Putamen (tissue), 1 donor: Measurements from ENCODE around the gene RNF31.
A peak's percentile ranks its signal among the peaks of the same experiment; 100 is the strongest.

ENCODE experiments used
- DNase-seq: peaks from one replicate; pipeline ENCODE4 v3.0.0-alpha.2; 2016; ENCODE audit warnings: low spot score

Gene RNF31

DNA sequence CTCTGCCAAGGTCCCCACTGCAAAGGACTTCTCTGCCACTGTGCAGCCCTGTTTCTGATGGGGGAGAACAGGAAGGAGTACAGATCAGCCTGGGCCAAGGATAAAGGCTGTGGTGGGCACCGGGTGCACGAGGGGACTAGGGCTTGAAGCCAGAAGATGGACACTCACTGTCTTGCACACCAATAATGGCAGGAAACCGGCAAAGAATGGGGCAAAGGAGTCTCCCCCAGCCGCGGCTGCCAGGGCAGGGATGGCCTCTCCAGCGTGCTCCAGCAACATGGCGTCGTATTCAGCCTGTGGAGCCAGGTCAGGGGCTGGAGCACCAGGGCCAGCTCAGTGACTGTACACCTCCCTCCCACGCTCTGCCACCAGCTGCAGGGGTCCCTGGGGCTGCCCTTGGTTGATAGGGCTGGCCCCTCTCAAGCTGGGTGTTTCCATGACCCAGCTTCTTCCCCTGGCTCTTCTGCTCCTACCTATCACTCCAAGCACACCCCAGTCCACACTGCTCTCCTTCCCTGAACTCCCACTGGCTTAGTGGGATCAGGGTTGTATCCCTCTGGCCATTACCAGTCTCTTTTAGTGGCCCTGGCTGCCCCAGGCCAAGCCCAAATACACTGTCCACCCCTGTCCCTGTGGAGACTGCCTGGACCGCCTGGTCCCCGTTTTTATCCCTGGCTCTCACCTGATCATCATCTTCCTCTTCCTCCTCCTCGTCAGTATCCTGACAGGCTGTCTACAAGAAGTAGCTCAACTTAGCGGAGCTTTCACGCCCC, 35.0 kb downstream of the RNF31 start:
- no peak for DNase-seq

DNA sequence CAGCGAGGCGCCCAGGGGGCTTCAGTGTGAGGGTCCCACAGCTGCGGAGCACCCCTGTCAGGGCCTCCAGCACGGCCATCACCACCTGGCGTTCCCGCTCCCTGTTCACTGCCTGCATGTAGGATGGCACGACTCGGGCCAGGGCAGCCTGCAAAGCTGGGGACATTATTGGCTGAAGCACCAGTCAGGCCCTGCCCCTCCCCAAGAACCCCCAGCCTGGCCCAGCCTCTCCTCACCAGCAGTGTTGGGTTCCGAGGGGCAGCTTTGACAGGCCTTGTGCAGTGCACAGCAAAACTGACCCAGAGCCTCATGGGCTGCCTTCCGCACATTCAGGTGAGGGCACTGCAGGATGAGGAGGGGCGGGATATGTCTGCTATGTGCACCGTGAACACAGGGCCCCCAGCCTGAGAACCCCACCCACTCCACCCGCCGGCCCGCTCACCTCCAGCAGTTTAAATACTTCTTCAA, 35.8 kb downstream of the RNF31 start:
- DNase-seq, result no peak

DNA sequence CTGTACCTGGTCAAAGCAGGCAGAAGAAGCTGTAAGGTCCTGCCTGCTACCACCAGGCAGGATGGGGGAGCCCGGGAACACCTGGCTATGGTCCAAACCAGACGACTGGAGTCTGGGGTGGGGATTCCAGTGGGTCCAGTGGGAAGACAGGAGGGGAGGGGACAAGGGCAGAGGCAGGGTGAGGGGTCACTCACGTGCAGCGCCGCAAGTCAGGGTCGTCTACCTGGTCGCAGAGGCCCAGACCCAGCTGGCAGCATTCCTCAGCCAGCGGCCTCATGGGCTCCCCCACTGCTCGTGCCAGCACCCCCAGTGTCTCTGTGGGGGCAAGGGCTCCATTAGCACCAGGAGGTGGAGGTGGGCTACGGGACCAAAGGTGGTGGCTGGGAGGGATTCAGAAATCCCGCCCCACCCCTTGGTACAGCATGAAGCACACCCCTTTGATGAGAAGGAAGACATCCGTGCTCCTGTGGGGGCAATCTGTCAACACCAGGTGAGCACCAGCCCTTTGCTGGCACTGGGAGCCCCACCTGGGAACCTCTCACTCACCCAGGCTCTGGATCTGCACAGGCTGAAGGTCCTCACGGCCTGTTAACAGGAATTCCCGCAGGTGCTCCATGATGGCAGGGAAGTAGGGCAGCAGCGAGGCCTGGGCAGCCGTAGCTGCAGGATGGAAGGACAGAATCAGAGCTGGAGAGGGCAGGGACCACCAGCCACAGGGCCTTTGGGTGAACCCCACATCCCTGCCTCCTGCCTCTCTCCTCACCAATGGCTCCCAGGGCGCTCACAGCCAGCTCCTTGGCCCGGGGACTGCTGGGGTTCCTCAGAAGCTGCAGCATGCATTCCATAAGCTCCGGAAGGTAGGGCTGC, 37.0 kb downstream of the RNF31 start:
- no peak for DNase-seq

DNA sequence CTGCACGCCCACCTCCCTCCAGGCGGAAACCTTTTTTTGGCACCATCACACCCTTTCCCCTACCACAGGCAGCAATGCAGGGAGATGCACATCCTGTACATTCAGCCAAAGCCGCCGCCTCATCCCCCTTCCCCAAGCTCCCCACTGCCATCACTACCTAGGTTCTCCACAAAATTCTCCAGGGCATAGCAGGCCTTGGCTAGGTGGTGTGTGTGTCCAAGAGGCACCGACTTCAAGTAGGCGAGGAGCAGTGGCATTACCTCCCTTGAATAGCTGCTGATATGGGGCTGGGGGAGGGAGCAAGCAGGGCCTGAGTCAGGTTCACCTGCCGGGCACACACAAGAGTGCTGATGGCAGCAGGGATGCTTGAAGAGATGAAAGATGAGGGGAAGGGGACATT, 37.7 kb downstream of the RNF31 start:
- DNase-seq, result no peak

DNA sequence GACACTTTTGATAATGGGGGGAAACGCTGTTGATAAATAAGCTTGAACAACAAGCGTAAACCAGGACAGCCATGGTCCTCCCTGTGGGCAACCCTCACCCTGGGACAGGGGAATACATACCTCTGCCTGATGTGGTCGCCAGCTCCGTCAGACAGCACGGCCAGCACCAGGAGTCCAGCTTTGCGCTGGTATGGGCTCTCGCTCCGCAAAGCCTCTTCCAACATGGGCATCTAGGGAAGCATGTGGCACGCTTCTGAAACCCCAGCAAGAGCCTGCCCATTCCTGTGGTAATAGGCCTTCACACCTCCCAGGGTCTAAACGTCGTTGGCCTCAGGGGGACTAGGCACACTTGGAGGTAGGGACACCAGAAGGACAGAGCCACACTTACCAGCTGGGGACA, 38.4 kb downstream of the RNF31 start:
- no peak for DNase-seq

DNA sequence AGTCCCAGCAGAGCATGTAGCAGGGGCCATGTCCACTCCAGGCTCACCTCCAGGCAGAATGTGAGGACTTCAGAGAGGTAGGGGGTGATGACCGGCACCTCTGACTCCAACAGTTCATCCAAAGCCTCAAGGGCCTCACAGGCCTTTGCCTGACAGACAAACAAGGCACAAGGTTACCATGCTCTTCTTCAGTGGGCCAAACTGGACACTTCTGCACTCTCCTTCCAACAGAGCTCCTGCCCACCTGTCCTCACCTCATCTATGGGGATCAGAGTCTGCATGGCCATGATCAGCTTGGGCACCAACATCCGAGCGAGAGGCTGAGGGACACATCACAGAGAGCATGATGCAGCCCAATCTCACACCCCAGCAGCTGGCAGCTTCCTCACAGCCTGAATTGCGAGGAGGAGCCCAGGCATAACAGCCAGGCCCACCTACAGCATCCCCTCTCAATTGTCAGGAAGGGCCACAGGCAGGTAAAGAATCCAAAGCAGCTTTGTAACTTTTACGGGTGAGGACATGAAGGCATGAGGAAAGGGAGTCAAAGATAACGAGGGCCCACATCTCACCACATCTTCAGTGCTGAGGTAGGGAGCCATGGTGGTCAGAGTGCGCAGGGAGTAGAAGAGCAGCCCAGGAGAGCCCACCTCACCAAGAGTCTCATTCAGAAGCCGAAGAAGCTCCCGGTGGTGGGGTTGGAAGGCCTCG, 39.7 kb downstream of the RNF31 start:
- DNase-seq, result no peak

DNA sequence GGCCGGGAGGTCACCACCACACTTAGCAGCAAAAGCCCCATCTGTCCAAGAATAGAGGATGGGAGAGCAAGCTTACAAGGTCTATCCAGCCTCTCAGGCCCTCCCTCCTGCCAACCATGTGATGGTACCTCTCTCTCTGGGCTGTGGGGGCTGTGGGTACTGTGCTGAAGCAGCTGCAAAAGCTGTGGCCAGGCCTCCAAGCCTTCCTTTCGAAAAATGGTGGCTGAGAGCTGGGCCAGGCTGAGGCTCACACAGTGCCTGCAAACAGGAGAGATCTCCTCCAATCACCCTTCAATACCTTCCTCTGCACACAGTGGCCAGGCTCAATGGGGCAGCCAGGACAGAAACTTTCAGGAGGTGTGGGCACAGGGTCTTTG, 40.2 kb downstream of the RNF31 start:
- DNase-seq, result no peak

DNA sequence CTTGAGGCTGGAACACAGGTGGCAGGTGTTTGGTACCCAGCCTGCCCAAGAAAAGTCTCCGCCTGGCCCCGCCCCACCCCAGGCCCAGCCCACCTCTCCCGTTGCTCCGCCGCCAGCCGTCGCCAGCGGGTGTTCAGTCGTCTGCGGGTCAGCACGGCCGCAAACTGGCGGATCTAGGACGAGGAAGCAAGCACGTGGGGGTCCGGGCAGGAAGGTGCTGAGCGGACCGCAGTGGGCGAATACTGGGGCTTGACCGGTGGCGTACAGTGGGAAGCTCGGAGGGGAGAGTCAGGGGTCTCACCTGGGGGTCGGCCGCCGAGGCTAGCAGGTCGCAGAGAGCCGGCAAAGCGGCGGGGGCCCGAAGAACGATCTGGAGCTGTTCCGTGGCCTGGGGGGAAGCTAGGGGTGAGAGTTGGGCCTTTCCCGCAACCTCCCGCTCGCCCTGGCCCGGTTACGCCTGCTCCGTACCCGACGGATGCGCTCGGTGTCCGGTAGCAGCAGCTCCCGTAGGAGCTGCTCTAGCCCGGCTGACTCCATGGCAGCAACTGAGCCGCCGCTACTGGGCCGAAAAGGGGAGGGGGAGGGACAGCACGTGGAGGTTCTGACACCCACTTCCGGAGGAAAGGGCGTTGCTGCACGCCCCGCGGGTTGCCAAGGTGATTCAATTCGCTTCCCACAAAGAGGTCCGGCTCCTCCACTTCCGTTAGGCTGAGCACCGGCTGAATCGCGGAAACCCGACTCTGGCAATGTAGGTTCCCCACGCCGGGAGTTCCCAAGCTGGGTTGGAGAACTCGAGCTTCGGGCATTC, 41.2 kb downstream of the RNF31 start, which contains the start of gene IPO4:
IPO4 (minus strand) TSS at position 566 of the 808 bp plus-strand sequence; CDS start at position 537, 29 bp downstream.
- DNase-seq, result peak; percentile 96

DNA sequence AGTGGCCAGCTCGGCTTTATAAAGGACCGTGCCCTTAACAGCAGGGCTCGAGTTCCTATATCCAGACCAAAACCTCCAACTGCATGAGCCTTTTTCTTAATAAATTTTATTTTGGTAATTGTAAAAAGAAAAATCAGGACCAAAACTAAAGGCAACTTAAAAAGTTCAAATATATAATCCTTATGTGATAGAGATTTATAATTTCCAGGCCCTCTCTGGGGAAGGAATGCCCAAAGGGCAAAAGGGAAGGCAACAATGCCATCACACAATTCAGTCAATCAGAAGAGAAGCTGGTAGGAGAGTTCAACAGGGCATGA, 41.7 kb downstream of the RNF31 start:
- DNase-seq, result no peak

DNA sequence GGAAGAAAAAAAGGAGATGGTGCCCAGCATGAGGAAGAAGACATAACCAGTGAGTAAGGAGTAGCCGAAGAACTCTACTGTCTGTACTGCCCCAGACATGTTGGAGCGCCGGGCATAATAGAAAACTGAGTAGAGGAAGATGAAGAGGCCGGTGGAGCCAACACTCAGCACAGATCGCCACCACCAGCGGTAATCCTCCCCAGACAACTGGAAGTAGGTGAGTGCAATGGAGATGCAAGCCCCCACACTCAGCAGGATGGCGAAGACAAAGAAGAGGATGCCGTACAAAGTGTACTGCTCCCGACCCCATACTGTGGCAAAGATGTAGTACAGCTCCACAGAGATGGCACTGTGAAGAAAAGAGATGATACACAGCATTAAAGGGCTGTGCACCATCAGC, 42.2 kb downstream of the RNF31 start:
- no peak for DNase-seq

DNA sequence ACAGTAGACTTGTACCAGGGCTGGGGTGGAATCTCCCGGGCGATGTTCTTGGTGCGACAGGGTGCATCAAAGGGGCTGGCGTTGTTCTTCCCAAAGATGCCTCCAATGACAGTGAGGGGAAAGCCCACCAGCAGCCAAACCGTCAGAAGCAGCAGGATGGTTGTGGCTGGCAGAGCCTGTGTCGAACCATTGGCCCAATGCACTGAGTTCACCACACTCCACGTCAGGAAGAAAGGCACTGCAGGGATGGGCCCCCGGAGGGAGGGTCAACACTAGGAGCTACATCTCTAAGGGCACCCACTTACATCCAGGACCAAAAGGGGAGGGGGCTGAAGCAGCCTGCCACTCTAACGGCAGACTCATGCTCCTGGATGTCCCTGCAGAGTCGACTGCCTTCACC, 43.1 kb downstream of the RNF31 start:
- no peak for DNase-seq

DNA sequence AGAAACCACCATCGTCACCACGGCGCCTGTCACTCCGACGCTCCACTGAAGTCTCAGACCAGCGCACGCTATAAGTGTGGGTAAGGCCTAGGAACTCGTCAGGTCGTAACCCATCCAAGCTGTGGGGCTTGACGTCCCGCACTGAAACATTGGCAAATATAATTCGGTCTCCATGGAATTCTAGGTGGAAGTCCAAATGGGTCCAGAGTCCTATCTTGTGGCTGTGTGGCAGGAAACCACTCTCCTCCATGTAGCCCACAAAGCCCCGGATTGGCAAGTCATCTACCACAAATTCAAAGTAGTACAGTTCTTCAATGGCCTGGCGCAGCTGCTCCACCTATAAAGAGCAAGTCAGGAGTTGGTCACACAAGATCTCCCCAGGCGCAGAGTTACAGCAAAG, 45.6 kb downstream of the RNF31 start:
- DNase-seq, result no peak

DNA sequence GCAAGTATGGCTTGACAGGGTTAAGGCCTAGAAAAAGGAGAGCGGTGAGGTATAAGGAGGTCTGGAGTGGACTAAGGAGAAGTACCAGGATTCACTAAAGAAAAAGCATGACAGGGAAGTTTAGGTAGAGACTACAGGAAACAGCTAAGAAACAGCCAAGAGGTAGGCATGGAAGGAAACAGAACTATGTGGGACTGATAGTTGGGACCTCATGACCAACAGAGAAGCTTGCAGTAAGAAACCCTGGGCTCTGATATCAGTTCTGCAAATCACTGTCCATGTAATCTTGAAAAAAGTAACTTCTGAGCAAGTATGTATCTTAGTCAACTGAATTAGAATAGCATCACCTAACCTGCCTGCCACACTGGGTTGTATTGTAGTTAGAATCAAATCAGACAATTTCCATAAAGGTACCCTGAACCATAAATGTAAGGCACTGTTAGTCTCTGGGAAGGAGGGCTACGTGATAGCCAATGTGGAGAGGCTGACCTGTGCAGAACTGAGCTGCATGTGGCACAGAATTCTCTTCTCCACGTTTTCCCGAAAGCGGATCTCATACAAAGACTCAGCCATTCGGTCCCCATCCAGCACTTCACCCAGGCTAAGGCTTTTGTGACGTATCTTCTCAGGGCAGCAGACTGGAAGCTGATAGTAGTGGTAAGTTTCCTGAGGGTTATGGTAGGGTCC, 47.0 kb downstream of the RNF31 start:
- DNase-seq, result no peak

DNA sequence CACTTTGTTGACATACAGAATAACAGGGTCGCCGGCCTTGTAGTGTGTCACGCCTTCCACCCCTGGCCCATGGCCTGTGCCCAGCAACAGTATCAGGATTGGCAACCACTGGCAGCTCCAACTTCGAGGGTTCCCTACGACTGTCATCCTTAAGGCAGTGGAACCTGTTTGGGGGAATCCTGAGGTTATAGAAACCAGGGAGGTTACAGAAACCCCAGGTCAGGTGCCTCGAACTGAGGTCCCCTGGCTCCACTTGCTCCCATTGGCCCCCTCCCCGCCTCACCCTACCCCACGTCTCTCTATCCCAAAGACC, 47.5 kb downstream of the RNF31 start:
- no peak for DNase-seq

DNA sequence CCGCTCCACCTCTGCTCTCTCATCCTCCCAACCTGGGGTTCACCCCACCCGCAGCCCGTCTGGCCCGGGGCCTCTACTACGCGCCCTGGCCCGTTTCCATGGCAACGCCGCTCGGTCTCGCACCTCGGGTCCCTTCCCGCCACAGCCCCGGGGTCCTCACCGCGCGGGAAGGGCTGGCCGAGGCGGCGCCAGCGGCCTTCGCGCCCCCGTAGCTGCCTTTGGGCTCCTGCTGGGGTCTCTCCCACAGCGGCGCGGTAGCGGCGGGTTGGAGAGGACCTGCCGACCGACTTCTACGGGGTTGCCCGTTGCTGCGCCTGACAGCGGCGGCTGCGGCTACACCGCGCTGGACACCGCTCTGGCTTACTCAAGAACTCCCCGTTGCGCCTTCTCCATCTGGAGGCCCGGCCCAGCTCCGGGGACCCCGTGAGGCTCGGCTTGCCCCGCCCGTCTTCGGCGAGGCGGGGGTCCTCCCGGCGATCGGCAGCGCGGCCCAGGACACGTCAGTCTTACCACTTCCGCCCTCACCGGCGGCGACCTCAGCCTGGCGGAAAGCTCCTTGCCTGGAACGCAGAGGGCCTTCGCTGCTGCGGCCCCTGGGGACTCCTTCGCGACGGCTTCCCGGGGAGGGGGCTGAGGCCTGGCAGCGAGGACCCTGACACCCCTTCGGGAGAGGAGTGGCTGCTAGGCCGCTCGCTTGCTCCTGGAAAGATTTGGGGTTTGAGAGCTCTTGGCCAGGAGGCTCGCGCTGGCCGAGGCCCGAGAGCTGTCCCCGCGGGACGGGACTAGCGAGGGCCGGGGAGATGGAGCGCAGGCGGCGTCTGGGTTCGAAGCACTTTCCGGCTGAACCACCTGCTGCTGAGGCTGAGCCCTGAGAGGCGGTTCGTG, 48.1 kb downstream of the RNF31 start, which contains the start of gene TM9SF1:
TM9SF1 (minus strand) TSS at position 256 of the 885 bp plus-strand sequence. CDS start 422 bp downstream, outside the sequence.
- DNase-seq, result peak; percentile 74

DNA sequence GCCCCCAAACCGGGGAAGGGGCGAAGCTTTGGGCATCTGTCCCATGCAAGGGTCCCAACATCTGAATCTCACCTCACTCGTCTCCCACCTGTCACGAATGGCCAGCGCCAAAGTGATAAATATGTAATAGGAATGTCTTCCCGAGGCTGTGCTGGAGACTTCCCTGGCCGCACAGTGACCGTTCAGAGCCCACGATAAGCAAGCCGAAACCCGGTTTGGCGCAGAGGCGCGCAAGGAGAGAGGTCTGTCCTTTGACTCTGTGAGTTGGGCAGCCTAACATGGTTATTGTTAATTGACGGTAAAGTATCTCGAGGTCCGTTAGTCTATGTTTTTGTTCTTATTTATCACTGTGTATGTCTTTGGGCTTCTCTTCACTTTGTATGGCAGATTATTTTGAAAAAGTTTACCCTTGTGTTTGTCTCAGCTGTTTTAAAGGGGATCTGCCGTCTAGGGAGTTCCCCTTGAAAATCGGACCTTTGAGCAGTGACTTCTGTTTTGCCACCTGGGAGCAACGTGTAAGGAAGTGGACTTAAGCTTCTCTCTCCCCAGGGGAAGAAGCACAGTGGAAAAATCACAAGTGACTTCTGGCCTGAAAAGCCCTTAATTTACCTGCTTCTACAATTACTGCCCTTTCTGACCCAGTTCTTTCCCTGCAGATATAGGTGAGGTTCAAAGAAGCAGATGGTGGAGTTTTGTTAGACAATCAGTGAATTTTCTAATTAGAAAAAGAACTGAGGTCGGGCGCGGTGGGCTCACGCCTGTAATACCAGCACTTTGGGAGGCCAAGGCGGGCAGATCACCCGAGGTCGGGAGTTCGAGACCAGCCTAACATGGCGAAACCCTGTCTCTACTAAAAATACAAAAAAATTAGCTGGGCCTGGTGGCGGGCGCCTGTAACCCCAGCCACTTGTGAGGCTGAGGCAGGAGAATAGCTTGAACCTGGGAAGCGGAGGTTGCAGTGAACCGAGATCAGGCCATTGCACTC, 49.1 kb downstream of the RNF31 start:
- no peak for DNase-seq

DNA sequence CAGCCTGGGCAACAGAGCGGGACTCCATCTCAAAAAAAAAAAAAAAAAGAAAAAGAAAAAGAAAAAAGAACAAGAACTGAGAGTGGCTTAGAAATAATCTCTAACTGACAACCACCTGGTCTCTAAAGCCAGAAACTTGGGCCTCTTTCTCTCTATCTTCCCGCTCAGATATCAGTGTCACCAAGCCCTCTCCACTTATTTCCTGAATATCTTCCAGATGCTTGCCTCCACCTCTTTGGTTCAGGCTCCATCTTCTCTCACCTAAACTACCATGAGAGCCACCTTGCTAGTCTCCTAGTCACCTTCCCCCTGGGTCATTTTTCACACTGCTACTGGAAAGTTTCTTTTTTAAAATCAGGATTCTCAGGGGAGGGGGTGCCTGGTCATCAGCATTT, 49.8 kb downstream of the RNF31 start:
- no peak for DNase-seq

DNA sequence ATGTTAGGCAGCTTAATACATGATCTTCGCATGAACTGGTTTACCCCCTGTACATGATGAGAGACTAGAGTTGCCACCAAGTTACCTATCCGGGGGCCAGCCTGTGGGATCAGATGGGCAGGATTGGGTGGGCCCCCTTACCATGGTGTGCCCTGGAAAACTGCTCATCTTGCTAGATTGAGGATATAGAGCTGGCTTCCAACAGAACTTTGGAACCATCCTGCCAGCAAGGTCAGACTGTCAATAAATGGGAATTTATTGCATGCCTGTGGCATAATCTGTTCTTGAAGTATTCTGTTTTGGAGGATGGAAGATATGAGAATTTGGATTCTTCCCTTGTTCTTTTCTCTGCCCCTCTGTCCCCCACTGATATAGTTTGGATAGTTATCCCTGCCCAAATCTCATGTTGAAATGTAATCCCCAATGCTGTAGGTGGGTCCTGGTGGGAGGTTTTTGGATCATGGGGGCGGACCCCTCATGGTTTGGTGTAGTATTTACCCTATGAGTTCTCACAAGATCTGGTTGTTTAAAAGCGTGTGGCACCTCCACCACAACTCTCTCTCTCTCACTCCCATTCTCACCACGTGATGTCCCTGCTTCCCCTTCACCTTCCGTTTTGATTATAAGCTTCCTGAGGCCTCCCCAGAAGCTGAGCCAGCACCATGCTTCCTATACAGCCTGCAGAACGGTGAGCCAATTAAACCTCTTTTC, 51.7 kb downstream of the RNF31 start:
- DNase-seq, result no peak
